ENCODE results near the gene KRT2.

DNA sequence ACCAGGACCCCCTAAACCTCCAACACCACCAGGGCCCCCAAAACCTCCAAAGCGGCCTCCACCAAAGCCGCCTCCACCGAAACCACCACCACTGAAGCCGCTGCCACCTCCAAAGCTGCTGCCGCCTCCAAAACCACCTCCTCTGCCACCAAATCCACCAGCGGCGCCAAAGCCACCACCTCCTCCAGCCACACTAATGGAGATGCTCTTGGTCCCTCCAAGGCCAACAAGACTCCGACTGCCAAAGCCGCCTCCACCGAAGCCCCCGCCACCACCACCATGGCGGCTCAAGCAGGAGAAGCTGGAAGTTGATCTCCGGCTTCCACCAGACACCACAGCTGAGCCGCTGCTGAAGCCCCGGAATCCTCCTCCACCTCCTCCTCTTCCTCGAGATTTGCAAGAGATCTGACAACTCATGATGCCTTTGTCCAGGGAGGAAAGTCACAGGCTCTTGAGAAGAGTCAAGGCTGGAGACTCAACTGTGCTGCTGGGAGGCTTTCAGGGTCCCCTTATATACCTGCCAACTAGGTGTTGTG, at the start of gene KRT2:
- TF ChIP-seq YY1 (IDR thresholded peaks at IDR 0.05; ENCODE audit: insufficient read depth, insufficient read length): no peak
- TF ChIP-seq ZNF274 (IDR thresholded peaks at IDR 0.05; ENCODE audit: low read depth, low read length): no peak
